ENCODE data around the gene ADAMTS17.

Gene ADAMTS17

GRCh38 chr15:100186366-100186765 is 155.4 kb downstream of the ADAMTS17 start:
- H3K4me3 ChIP-seq (ENCODE audit: low read length), result no peak overlapping the region
- TF ChIP-seq CTCF (conservative IDR thresholded peaks at IDR 0.05; ENCODE audit: low read length), result no peak
- no peak for DNase-seq (ENCODE audit: low read depth)

GRCh38 chr15:100183921-100184495 is 157.8 kb downstream of the ADAMTS17 start:
- H3K4me3 ChIP-seq (ENCODE audit: low read length), result no peak overlapping the region
- TF ChIP-seq CTCF (conservative IDR thresholded peaks at IDR 0.05; ENCODE audit: low read length), result no peak
- no peak for DNase-seq (ENCODE audit: low read depth)

GRCh38 chr15:100180921-100181320 is 160.9 kb downstream of the ADAMTS17 start:
- no peak for TF ChIP-seq CTCF (conservative IDR thresholded peaks at IDR 0.05; ENCODE audit: low read length)
- H3K4me3 ChIP-seq (ENCODE audit: low read length), result no peak overlapping the region
- DNase-seq (ENCODE audit: low read depth), result no peak

- no peak for DNase-seq (ENCODE audit: low read depth)
- H3K4me3 ChIP-seq (ENCODE audit: low read length), result no peak overlapping the region
- no peak for TF ChIP-seq CTCF (conservative IDR thresholded peaks at IDR 0.05; ENCODE audit: low read length)
Measured at GRCh38 chr15:100175406-100176114, 166.2 kb downstream of the ADAMTS17 start.

GRCh38 chr15:100174904-100175275 is 166.9 kb downstream of the ADAMTS17 start:
- no peak overlapping the region for H3K4me3 ChIP-seq (ENCODE audit: low read length)
- DNase-seq (ENCODE audit: low read depth), result no peak
- TF ChIP-seq CTCF (conservative IDR thresholded peaks at IDR 0.05; ENCODE audit: low read length), result no peak

- no peak overlapping the region for H3K4me3 ChIP-seq (ENCODE audit: low read length)
- DNase-seq (ENCODE audit: low read depth), result no peak
- TF ChIP-seq CTCF (conservative IDR thresholded peaks at IDR 0.05; ENCODE audit: low read length), result no peak
Measured at GRCh38 chr15:100174159-100174903, 167.4 kb downstream of the ADAMTS17 start.
